CD4-positive, alpha-beta T cell treated with Interleukin-21 for 1 hour (primary cell): ENCODE data around the gene SAPCD1.

Experiments
- DNase-seq: peaks from one replicate; pipeline ENCODE4 v3.0.0-alpha.2; 2020

The SAPCD1 gene

GRCh38 chr6:31758281-31758680 lies 4.2 kb upstream of the SAPCD1 start:
- no peak for DNase-seq

GRCh38 chr6:31760790-31761189 lies 1.7 kb upstream of the SAPCD1 start:
- DNase-seq, result no peak

- DNase-seq, result no peak
Observed at GRCh38 chr6:31761343-31761742, 1.1 kb upstream of the SAPCD1 start.

DNA sequence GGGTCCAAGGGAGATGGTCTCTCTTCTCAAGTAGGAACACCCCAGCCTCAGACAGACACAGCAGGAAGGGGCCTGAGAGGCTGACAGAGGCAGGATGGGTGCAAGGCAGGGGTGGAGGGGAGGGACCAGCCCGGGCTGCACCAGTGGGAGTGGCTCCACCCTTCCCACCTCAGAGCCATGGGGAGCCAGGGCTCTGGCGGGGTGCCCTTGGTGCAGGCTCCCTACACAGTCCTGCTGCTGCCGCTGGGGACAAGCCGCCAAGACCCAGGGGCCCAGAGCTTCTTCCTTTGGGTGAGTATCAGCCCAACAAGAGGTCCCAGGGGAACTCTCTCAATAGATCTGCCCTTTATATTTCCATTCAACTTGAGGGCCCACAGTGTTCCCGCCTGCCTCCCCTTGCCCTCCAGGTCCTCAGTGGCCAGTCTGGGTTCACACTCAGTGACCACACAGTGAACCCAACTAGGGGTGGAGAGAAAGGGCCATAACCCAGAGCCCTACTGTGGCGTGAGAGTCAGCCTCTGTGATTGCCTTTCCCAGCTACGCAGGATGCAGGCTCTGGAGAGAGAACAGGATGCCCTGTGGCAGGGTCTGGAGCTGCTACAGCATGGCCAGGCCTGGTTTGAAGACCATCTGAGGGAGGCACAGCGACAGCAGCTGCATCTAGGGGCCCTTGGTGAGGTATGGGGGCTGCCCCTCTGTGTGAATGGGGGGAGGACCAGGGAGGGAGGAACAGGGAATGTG lies 592 bp downstream of the SAPCD1 start:
- no peak for DNase-seq

GRCh38 chr6:31763619-31763940 lies 1.1 kb downstream of the SAPCD1 start:
- no peak for DNase-seq

GRCh38 chr6:31764198-31764597 lies 1.7 kb downstream of the SAPCD1 start:
- DNase-seq, result no peak

- DNase-seq, result no peak
Observed at GRCh38 chr6:31765559-31765909, 3.1 kb downstream of the SAPCD1 start.

DNA sequence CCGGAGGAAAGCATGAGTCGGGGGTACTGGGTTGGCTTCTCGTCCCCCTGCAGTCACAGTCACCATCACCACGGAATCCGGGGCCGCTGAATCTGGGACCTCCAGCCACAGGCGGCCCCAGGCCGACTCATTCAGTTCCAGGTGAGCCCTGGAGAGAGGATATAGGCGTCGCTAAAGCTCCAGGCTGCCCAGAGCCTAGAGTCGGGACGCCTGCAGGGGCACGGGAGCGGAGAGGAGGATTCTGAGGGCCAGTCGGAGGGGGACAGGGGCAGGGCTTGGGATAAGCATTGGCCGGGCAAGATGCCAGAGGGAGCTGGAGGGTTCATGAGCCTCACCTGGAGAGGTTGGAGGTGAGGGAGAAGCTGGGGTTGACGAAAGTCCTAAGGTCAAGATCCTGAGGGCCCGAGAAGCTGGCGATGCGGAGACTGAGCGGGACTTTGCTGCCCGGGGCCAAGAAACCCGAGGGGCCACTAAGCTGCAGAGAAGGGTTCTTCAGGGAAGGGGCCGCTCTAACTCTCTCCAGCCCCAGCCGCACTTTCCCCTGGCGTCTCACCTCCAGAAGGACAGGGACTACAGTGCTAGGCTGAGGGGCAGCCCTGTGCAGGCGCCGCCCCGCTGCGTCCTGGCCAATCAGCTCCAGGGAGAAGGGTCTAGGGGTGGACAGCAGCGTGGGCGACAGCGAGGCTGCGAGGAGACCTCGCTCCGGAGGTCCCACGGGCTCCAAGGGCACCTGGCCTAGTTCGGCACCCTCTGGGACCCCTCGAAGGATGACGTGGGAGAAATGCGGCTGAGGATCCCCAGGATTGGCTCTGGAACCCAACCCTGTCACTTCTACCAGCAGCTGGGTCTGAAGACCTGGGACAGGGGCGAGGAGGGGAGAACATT lies 3.7 kb downstream of the SAPCD1 start:
- no peak for DNase-seq

DNA sequence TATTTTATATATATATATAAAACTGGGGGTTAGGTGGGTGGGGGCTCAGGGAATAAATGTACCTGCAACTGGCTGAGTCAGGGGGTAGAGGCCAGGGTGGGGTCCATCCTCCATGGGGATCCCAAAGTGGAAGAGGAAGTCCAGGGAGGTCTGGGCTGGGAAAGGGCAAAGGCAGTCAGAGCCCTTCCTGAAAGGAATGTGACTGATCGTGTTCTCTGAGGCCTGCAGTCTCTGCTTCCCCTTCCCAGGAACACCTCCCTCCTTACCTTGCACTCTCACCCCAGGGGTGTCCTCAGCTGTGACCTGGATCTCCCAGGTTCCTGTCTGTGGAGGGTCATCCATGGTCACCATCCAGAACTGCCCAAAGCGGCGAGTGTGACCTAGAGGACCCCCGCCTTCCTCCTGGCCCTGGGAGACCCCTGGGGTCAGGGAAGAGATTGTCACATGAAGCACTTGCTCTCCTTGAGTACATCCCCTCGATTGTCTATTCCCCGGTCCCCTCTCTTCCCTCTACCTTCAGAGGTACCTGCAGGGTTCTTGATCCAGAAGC lies 4.7 kb downstream of the SAPCD1 start:
- no peak for DNase-seq

GRCh38 chr6:31768363-31769257 lies 6.2 kb downstream of the SAPCD1 start:
- DNase-seq, result no peak

DNA sequence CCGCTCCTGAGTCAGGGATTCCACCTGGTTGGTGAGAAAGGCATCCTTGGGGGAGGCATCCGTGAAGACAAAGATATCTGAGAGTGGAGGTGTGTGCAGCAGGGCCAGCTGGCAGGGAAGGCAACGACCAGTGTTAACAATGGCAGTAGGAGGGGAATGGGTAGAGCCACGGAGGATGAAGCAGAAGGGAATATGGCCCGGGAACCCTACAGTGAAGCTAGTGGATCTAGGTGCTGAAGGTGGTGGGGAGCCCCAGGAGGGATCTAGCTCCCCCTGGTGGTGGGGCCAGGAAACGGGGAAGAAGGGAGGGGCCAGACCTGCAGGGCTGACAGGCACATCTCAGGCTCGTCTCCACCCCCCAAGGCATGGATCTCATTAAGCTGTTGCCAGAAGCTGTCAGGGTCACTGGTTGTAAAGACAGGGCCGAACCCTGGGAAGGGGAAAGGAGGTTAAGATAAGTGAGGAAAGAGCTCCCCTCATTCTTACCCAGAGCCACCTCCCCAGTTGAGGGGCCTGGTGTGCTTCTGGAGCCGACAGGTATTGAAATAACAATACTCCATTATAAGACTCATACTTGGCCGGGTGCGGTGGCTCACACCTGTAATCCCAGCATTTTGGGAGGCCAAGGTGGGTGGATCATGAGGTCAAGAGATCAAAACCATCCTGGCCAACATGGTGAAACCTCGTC lies 7.4 kb downstream of the SAPCD1 start:
- DNase-seq, result peak; percentile 84

GRCh38 chr6:31770860-31771259 lies 8.4 kb downstream of the SAPCD1 start:
- no peak for DNase-seq

DNA sequence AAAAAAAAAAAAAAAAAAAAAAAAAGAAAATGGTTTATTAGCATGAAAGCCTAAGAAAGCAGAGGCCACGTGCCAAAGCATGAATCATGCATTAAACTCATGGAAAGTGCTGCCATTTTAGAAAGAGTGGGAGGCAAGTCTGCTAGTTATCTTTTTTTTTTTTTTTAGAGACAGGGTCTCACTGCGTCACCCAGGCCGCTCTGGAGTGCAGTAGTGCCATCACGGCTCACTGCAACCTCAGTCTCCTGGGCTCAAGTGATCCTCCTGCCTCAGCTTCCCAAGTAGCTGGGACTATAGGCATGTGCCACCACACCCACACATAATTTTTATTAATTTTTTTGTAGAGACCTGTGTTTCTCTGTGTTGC lies 9.5 kb downstream of the SAPCD1 start:
- DNase-seq, result no peak

- DNase-seq, result no peak
Observed at GRCh38 chr6:31775184-31775583, 12.7 kb downstream of the SAPCD1 start.

DNA sequence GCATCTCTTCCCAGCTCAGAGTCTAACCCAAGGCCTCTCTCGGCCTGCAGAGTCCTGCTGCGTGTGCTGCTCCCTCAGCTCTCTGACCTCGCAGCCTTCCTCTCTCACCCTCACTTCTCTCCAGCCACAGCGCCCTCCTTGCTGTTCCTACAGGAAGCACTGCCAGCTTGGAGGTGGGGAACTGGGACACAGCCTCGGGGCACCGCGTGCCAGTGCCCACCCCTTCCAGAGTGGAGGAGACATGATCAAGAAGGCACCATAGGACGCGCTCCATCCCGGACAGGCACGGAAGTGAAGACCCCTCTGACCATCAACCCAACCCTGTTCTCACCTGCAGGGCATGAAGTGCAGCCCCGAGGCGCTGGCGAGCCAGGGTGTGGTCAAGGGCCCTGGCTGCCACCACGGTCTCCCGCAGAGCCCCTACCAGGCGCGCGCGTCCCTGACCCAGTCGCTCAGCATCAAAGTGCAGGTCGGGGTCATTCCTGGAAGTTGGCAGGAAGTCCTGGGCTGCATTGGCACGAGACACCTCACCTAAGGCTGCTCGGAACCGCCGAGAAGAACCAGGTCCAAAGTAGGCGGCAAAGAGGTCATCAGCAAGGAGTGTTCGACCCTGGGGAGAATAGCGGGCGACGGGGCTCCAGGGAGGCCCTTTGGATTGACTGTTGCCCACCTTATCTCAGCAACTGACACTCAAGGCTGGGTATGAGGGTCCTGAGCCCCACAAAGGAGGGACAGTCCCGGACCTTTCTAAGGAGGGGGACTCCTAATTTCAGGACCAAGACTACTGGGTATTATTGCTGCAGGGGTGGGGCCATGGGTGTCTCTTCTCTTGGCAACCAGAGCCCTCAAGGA lies 13.4 kb downstream of the SAPCD1 start:
- DNase-seq, result no peak

GRCh38 chr6:31776485-31776988 lies 14.1 kb downstream of the SAPCD1 start:
- no peak for DNase-seq

- DNase-seq, result peak; percentile 83
Observed at GRCh38 chr6:31776989-31777666, 14.7 kb downstream of the SAPCD1 start, which contains the start of gene VWA7. Gene VWA7 (minus strand): TSS chr6:31777328. CDS start chr6:31776779, 549 bp downstream.

GRCh38 chr6:31777667-31778050 lies 15.2 kb downstream of the SAPCD1 start:
- DNase-seq, result no peak

GRCh38 chr6:31778193-31778592 lies 15.7 kb downstream of the SAPCD1 start:
- DNase-seq, result no peak

GRCh38 chr6:31778999-31779885 lies 16.8 kb downstream of the SAPCD1 start:
- DNase-seq, result no peak
